Ovary (tissue), 3 donors: Measurements from ENCODE around the gene SLIT3.

Experiments
- POLR2A ChIP-seq: fragments of 450-650 bp; IDR thresholded peaks from one replicate; pipeline ENCODE4 v1.6.1; 2017; ENCODE audit warnings: antibody characterized with exemption, mild to moderate bottlenecking, moderate library complexity
- TF ChIP-seq, protein P1 (sequence below), 3 donors: fragments of 450-650 bp in 2 of 3; fragments of 200-600 bp in 1 of 3; IDR thresholded peaks; one replicate each; pipeline versions ENCODE4 v1.5.1 to v1.8.0; 2016 to 2022; ENCODE audit warnings: antibody characterized with exemption in 3 of 3, mild to moderate bottlenecking in 1 of 3
- donor health status: DM: no; HTN: no; CAD: no.

DNA sequence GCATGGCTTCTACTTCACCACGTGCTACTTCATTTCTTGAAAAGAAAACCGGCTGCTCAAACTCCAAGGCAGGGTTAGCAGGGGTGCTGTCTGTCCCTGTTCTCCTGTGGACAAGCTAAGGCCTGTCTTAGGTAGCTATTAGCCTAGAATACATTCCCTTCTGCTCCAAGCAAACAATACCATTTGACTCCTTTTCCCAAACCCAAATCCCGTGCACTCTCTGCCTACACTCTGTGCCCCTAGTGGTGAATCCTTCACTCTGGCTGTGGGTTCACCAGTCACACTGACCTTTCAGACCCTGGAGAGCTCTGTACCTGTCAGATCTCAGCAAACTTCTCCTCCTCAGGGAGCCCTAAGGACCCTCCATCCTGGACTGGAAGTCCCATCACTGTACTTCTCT is 211.6 kb downstream of the SLIT3 start:
- TF ChIP-seq, protein P1, sequence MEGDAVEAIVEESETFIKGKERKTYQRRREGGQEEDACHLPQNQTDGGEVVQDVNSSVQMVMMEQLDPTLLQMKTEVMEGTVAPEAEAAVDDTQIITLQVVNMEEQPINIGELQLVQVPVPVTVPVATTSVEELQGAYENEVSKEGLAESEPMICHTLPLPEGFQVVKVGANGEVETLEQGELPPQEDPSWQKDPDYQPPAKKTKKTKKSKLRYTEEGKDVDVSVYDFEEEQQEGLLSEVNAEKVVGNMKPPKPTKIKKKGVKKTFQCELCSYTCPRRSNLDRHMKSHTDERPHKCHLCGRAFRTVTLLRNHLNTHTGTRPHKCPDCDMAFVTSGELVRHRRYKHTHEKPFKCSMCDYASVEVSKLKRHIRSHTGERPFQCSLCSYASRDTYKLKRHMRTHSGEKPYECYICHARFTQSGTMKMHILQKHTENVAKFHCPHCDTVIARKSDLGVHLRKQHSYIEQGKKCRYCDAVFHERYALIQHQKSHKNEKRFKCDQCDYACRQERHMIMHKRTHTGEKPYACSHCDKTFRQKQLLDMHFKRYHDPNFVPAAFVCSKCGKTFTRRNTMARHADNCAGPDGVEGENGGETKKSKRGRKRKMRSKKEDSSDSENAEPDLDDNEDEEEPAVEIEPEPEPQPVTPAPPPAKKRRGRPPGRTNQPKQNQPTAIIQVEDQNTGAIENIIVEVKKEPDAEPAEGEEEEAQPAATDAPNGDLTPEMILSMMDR (IDR thresholded peaks at IDR 0.05), result no peak
- TF ChIP-seq POLR2A, result no peak
